SK-N-SH treated with all-trans-retinoic acid at 6 μM for 48 hours (cell line): ENCODE results near the gene ARID4B.

Source experiments
- BACH2 ChIP-seq: fragments of 250-450 bp; sonication (Bioruptor Pico); IDR thresholded peaks from 2 replicates; pipeline ENCODE4 v1.9.0; 2021; ENCODE audit warnings: mild to moderate bottlenecking, borderline replicate concordance
- CREB5 ChIP-seq: fragments of 250-450 bp; sonication (Bioruptor Pico); IDR thresholded peaks from 2 replicates; pipeline ENCODE4 v1.5.1; 2020; ENCODE audit warnings: low read depth, mild to moderate bottlenecking, moderate library complexity
- CSDC2 ChIP-seq: fragments of 250-450 bp; sonication (Bioruptor Pico); IDR thresholded peaks from 2 replicates; pipeline ENCODE4 v1.5.0; 2020; ENCODE audit warnings: mild to moderate bottlenecking, moderate library complexity
- ISL1 ChIP-seq: fragments of 250-450 bp; sonication (Bioruptor Pico); IDR thresholded peaks from 2 replicates; pipeline ENCODE4 v2.1.2; 2022; ENCODE audit warnings: mild to moderate bottlenecking, moderate library complexity
- PATZ1 ChIP-seq: fragments of 250-450 bp; sonication (Bioruptor Pico); IDR thresholded peaks from 2 replicates; pipeline ENCODE4 v1.8.0; 2020; ENCODE audit warnings: mild to moderate bottlenecking, moderate library complexity, borderline replicate concordance
- PPARA ChIP-seq: fragments of 250-450 bp; sonication (Bioruptor Pico); IDR thresholded peaks from 2 replicates; pipeline ENCODE4 v1.5.0; 2020; ENCODE audit warnings: mild to moderate bottlenecking, borderline replicate concordance
- TOX ChIP-seq: fragments of 250-450 bp; sonication (Bioruptor Pico); IDR thresholded peaks from 2 replicates; pipeline ENCODE4 v1.8.0; 2021; ENCODE audit warnings: mild to moderate bottlenecking, moderate library complexity, borderline replicate concordance
- ZFP3 ChIP-seq: fragments of 250-450 bp; sonication (Bioruptor Pico); IDR thresholded peaks from 2 replicates; pipeline ENCODE4 v1.5.0; 2020; ENCODE audit warnings: mild to moderate bottlenecking, moderate library complexity
- ZNF70 ChIP-seq: fragments of 450-650 bp; formaldehyde crosslinking; IDR thresholded peaks from 2 replicates; pipeline ENCODE4 v1.5.0; 2020; ENCODE audit warnings: mild to moderate bottlenecking, moderate library complexity
- ZNF8 ChIP-seq: fragments of 450-650 bp; formaldehyde crosslinking; IDR thresholded peaks from 2 replicates; pipeline ENCODE4 v1.5.0; 2020; ENCODE audit warnings: mild to moderate bottlenecking, moderate library complexity

- TF ChIP-seq PATZ1 (CRISPR knock-in tag): no peak
- no peak for TF ChIP-seq CREB5 (CRISPR knock-in tag)
- no peak for TF ChIP-seq CSDC2 (CRISPR knock-in tag)
- TF ChIP-seq PPARA (CRISPR knock-in tag): no peak
- TF ChIP-seq ZNF8 (CRISPR knock-in tag): no peak
- no peak for TF ChIP-seq ISL1 (CRISPR knock-in tag)
- TF ChIP-seq BACH2 (CRISPR knock-in tag): no peak
- no peak for TF ChIP-seq TOX
- TF ChIP-seq ZFP3 (CRISPR knock-in tag): no peak
- no peak for TF ChIP-seq ZNF70
These were observed 128.5 kb downstream of the ARID4B start for GRCh38 chr1:235199441-235199840.
